NCI-H2227 treated with DMSO at 0.1 percent for 48 hours (cell line): ENCODE measurements around the gene GNAI3.

Experiments used
- DNase-seq: peaks from one replicate; lab custom pipeline; 2025; lab: John Stamatoyannopoulos, UW

The GNAI3 gene

GRCh38 chr1:109548321-109549267 lies at the start of gene GNAI3:
Gene GNAI3 (plus strand): TSS chr1:109548615. CDS start chr1:109548721, 106 bp downstream.
- peak; percentile 94 for DNase-seq

GRCh38 chr1:109499081-109499480 lies 49.3 kb upstream of the GNAI3 start:
- no peak for DNase-seq

GRCh38 chr1:109499661-109500536 lies 48.5 kb upstream of the GNAI3 start:
- peak; percentile 87 for DNase-seq

GRCh38 chr1:109500941-109501381 lies 47.5 kb upstream of the GNAI3 start:
- DNase-seq, result no peak

GRCh38 chr1:109501644-109502363 lies 46.6 kb upstream of the GNAI3 start:
- DNase-seq, result no peak

- no peak for DNase-seq
Observed at GRCh38 chr1:109502364-109502851, 46.0 kb upstream of the GNAI3 start.

- no peak for DNase-seq
Observed at GRCh38 chr1:109503935-109504334, 44.5 kb upstream of the GNAI3 start.

GRCh38 chr1:109504974-109505373 lies 43.4 kb upstream of the GNAI3 start:
- DNase-seq, result no peak

GRCh38 chr1:109508001-109508872 lies 40.2 kb upstream of the GNAI3 start:
- no peak for DNase-seq

GRCh38 chr1:109508873-109509175 lies 39.6 kb upstream of the GNAI3 start:
- no peak for DNase-seq

- peak; percentile 69 for DNase-seq
Observed at GRCh38 chr1:109509176-109510134, 39.0 kb upstream of the GNAI3 start, which contains the start of gene AMIGO1. Gene AMIGO1 (minus strand): TSS chr1:109509727. CDS start chr1:109508912, 815 bp downstream.

GRCh38 chr1:109513110-109513710 lies 35.2 kb upstream of the GNAI3 start:
- DNase-seq, result no peak

- DNase-seq, result no peak
Observed at GRCh38 chr1:109514846-109515245, 33.6 kb upstream of the GNAI3 start.

GRCh38 chr1:109516872-109517271 lies 31.5 kb upstream of the GNAI3 start:
- DNase-seq, result no peak

- no peak for DNase-seq
Observed at GRCh38 chr1:109517337-109517736, 31.1 kb upstream of the GNAI3 start.

- no peak for DNase-seq
Observed at GRCh38 chr1:109521002-109521951, 27.1 kb upstream of the GNAI3 start.

GRCh38 chr1:109522026-109522425 lies 26.4 kb upstream of the GNAI3 start:
- no peak for DNase-seq

GRCh38 chr1:109523706-109524105 lies 24.7 kb upstream of the GNAI3 start:
- DNase-seq, result no peak
